Subcutaneous abdominal adipose tissue (tissue), 5 donors: ENCODE results near the gene MLXIP.
"Not testable (repeated sequence)": the region's sequence is repeated elsewhere in the genome, so short reads cannot be mapped to it uniquely, and the experiment has no call there.

Experiments
- H3K27ac ChIP-seq: one replicate; pipeline ENCODE4 v1.7.0; 2013; ENCODE audit warnings: low read depth, mild to moderate bottlenecking, inconsistent platforms, low read length, moderate library complexity
- H3K27me3 ChIP-seq, 5 donors: one replicate each; pipeline ENCODE4 v1.7.0; 2013; ENCODE audit warnings: low read length in 5 of 5, inconsistent platforms in 1 of 5; ENCODE audit not compliant: control insufficient read depth in 5 of 5, insufficient read depth in 4 of 5
- H3K36me3 ChIP-seq, 5 donors: one replicate each; pipeline ENCODE4 v1.7.0; 2013; ENCODE audit warnings: low read length in 5 of 5; ENCODE audit not compliant: control insufficient read depth in 5 of 5, insufficient read depth in 5 of 5
- H3K4me1 ChIP-seq, 5 donors: one replicate each; pipeline ENCODE4 v1.7.0; 2013; ENCODE audit warnings: low read length in 5 of 5, mild to moderate bottlenecking in 3 of 5, moderate library complexity in 1 of 5; ENCODE audit not compliant: control insufficient read depth in 5 of 5, insufficient read depth in 5 of 5
- H3K4me3 ChIP-seq, 5 donors: one replicate each; pipeline ENCODE4 v1.7.0; 2013; ENCODE audit warnings: low read length in 5 of 5, low read depth in 1 of 5
- H3K9ac ChIP-seq, 5 donors: one replicate each; pipeline ENCODE4 v1.7.0; 2013; ENCODE audit warnings: low read length in 5 of 5, mild to moderate bottlenecking in 4 of 5, moderate library complexity in 3 of 5
- H3K9me3 ChIP-seq, 5 donors: one replicate each; pipeline ENCODE4 v1.7.0; 2013; ENCODE audit warnings: low read length in 5 of 5; ENCODE audit not compliant: control insufficient read depth in 5 of 5
- donor health status: healthy.
- donor health status: healthy.
- donor health status: healthy.
- donor health status: healthy.
- donor health status: healthy.

Gene MLXIP

GRCh38 chr12:122104844-122105243, 26.3 kb downstream of the MLXIP start:
- Histone ChIP-seq H3K9ac (no peak overlapping the region), H3K4me3 (no peak overlapping the region), H3K27ac (no peak overlapping the region), H3K9me3 (no peaks in the 10 kb centered on the region), H3K27me3 (no peaks in the 10 kb centered on the region), H3K4me1 (peaks cover 0 to 46% (median 27%) of the 10 kb centered on the region in 5 donors), H3K36me3 (no peaks in the 10 kb centered on the region)

GRCh38 chr12:122105496-122105895, 26.9 kb downstream of the MLXIP start:
- H3K4me3 ChIP-seq, H3K27ac ChIP-seq, H3K36me3 ChIP-seq, H3K9ac ChIP-seq, H3K27me3 ChIP-seq, H3K9me3 ChIP-seq: not testable (repeated sequence)
- H3K4me1 ChIP-seq = peaks cover 0 to 46% (median 26%) of the 10 kb centered on the region in 5 donors

GRCh38 chr12:122106843-122107242, 28.3 kb downstream of the MLXIP start:
- Histone ChIP-seq H3K9me3 (no peaks in the 10 kb centered on the region), H3K36me3 (no peaks in the 10 kb centered on the region), H3K27me3 (no peaks in the 10 kb centered on the region), H3K27ac (no peak overlapping the region), H3K4me3 (no peak overlapping the region), H3K4me1 (peaks cover 0 to 42% (median 20%) of the 10 kb centered on the region in 5 donors), H3K9ac (peak overlapping the region in 1 of 5 donors; percentile 16)

- Histone ChIP-seq H3K4me1 (peaks cover 0 to 42% (median 19%) of the 10 kb centered on the region in 5 donors), H3K27ac (no peak overlapping the region), H3K27me3 (no peaks in the 10 kb centered on the region), H3K4me3 (no peak overlapping the region), H3K9ac (peak overlapping the region in 1 of 5 donors; percentile 16), H3K9me3 (no peaks in the 10 kb centered on the region), H3K36me3 (no peaks in the 10 kb centered on the region)
Observed at GRCh38 chr12:122107261-122107660, 28.7 kb downstream of the MLXIP start.

- Histone ChIP-seq H3K4me1 (peaks cover 0 to 32% (median 11%) of the 10 kb centered on the region in 5 donors), H3K27me3 (no peaks in the 10 kb centered on the region), H3K4me3 (no peak overlapping the region), H3K9ac (no peak overlapping the region), H3K9me3 (no peaks in the 10 kb centered on the region), H3K36me3 (no peaks in the 10 kb centered on the region), H3K27ac (no peak overlapping the region)
Observed at GRCh38 chr12:122111089-122111641, 32.6 kb downstream of the MLXIP start.

- no peaks in the 10 kb centered on the region for H3K9me3 ChIP-seq
- no peak overlapping the region for H3K27ac ChIP-seq
- H3K27me3 ChIP-seq = no peaks in the 10 kb centered on the region
- peaks cover 0 to 3% (median 0%) of the 10 kb centered on the region in 5 donors for H3K36me3 ChIP-seq
- H3K4me1 ChIP-seq = peaks cover 0 to 31% (median 13%) of the 10 kb centered on the region in 5 donors
- no peak overlapping the region for H3K4me3 ChIP-seq
- no peak overlapping the region for H3K9ac ChIP-seq
Observed at GRCh38 chr12:122116707-122117535, 38.4 kb downstream of the MLXIP start.

GRCh38 chr12:122117979-122118378, 39.4 kb downstream of the MLXIP start:
- no peak overlapping the region for H3K9ac ChIP-seq
- no peak overlapping the region for H3K4me3 ChIP-seq
- H3K27ac ChIP-seq = no peak overlapping the region
- H3K9me3 ChIP-seq = no peaks in the 10 kb centered on the region
- H3K36me3 ChIP-seq = peaks cover 0 to 3% (median 0%) of the 10 kb centered on the region in 5 donors
- no peaks in the 10 kb centered on the region for H3K27me3 ChIP-seq
- peaks cover under 1 to 35% (median 18%) of the 10 kb centered on the region in 5 donors for H3K4me1 ChIP-seq

- Histone ChIP-seq H3K4me1 (peaks cover 2 to 41% (median 31%) of the 10 kb centered on the region in 5 donors), H3K9ac (peak overlapping the region in 1 of 5 donors; percentile 35), H3K27ac (peak overlapping the region; percentile 23)
- H3K27me3 ChIP-seq, H3K36me3 ChIP-seq, H3K9me3 ChIP-seq, H3K4me3 ChIP-seq: not testable (repeated sequence)
Observed at GRCh38 chr12:122121341-122121740, 42.8 kb downstream of the MLXIP start.

GRCh38 chr12:122121745-122122144, 43.2 kb downstream of the MLXIP start:
- Histone ChIP-seq H3K36me3 (peaks cover 0 to 3% (median 2%) of the 10 kb centered on the region in 5 donors), H3K9ac (peak overlapping the region in 1 of 5 donors; percentile 35), H3K27me3 (no peaks in the 10 kb centered on the region), H3K4me3 (no peak overlapping the region), H3K9me3 (no peaks in the 10 kb centered on the region), H3K27ac (peak overlapping the region; percentile 23), H3K4me1 (peaks cover 2 to 40% (median 31%) of the 10 kb centered on the region in 5 donors)

- H3K36me3 ChIP-seq = peaks cover 1 to 13% (median 11%) of the 10 kb centered on the region in 5 donors
- H3K4me3 ChIP-seq = peak overlapping the region in 2 of 5 donors; percentile 37 to 42
- H3K27me3 ChIP-seq = no peaks in the 10 kb centered on the region
- no peak overlapping the region for H3K27ac ChIP-seq
- peaks cover 2 to 41% (median 29%) of the 10 kb centered on the region in 5 donors for H3K4me1 ChIP-seq
- peak overlapping the region in 2 of 5 donors; percentile 38 to 52 for H3K9ac ChIP-seq
- H3K9me3 ChIP-seq = no peaks in the 10 kb centered on the region
Observed at GRCh38 chr12:122123051-122123760, 44.6 kb downstream of the MLXIP start.
